ENCODE measurements around the gene TBATA.

DNA sequence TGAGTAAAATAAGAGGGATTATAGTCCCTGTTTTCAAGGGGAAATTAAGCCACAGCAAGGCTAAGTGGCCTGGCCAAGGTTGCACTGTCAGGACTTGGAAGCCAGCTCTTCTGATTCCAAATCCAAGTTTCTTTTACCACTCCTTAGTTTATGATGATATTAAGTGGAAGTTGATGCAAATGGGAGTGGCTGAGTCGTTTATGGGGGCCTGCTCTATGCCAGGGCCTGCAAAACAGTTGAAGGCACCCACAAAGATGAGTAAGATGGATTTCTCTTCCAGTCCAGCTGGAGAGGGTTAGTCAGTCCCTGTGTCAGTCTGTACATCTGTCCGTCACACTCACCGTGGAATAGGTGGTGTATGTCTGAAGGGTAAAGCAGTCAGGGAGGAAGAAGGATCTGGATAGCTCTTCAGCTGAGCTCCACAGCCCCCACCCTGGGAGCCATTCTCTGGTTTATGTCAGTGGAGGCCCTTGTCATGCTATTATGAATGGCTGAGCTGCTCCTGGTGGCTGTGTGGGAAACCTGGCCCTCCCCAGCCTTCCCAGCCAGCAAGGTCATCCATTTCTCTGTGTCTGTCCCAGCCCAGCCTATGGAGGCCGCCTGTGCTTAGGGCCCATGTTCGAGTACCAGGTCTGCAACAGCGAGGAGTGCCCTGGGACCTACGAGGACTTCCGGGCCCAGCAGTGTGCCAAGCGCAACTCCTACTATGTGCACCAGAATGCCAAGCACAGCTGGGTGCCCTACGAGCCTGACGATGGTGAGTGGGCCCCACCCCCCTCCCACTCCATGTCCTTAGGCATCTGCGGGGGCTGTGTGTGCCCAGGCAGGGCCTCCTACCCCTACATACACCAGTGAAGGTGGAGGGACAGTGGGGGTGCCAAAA is 44.5 kb downstream of the TBATA start:
- TF ChIP-seq, protein P1, sequence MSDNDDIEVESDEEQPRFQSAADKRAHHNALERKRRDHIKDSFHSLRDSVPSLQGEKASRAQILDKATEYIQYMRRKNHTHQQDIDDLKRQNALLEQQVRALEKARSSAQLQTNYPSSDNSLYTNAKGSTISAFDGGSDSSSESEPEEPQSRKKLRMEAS (IDR thresholded peaks at IDR 0.05; ENCODE audit: low read depth, low read length) = no peak
- TF ChIP-seq, protein P2, sequence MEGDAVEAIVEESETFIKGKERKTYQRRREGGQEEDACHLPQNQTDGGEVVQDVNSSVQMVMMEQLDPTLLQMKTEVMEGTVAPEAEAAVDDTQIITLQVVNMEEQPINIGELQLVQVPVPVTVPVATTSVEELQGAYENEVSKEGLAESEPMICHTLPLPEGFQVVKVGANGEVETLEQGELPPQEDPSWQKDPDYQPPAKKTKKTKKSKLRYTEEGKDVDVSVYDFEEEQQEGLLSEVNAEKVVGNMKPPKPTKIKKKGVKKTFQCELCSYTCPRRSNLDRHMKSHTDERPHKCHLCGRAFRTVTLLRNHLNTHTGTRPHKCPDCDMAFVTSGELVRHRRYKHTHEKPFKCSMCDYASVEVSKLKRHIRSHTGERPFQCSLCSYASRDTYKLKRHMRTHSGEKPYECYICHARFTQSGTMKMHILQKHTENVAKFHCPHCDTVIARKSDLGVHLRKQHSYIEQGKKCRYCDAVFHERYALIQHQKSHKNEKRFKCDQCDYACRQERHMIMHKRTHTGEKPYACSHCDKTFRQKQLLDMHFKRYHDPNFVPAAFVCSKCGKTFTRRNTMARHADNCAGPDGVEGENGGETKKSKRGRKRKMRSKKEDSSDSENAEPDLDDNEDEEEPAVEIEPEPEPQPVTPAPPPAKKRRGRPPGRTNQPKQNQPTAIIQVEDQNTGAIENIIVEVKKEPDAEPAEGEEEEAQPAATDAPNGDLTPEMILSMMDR (IDR thresholded peaks at IDR 0.05; ENCODE audit: low read depth, low read length) = no peak
